22Rv1 (cell line): Measurements from ENCODE around the gene CHAD.

ENCODE experiments used
- CTCF ChIP-seq: fragments of 450-650 bp; IDR thresholded peaks from 2 replicates; pipeline ENCODE4 v1.5.1; 2017; ENCODE audit warnings: mild to moderate bottlenecking
- ZFX ChIP-seq: fragments of 450-650 bp; IDR thresholded peaks from 2 replicates; pipeline ENCODE4 v1.6.1; 2017; ENCODE audit warnings: antibody characterized with exemption, borderline replicate concordance

- TF ChIP-seq CTCF (no peak), ZFX (no peak)
These were observed 42.8 kb downstream of the CHAD start, which contains the start of gene ACSF2 for GRCh38 chr17:50425682-50426471.
